Fibroblast of villous mesenchyme (primary cell): Measurements from ENCODE around the gene NUTM2E. TPM values are rescaled to one million over a fixed set of nuclear protein-coding genes. Genes with fewer than 3 reads are reported as not detected.
"Not testable (repeated sequence)": the region's sequence is repeated elsewhere in the genome, so short reads cannot be mapped to it uniquely, and the experiment has no call there.

Experiments
- DNase-seq: peaks from one replicate; pipeline ENCODE4 v3.0.0-alpha.2; 2010; ENCODE audit warnings: low read depth
- H3K4me3 ChIP-seq: 2 replicates; pipeline ENCODE4 v1.5.1; 2011; ENCODE audit warnings: low read depth, mild to moderate bottlenecking, low read length
- CTCF ChIP-seq: IDR thresholded peaks from 2 replicates; pipeline ENCODE4 v1.5.1; 2012; ENCODE audit warnings: low read depth, mild to moderate bottlenecking, low read length; ENCODE audit not compliant: insufficient read depth
- total RNA-seq: library from RNA; depleted of rRNA; stranded (reverse); fragments of >200 nt; gene quantifications from 2 replicates; pipeline ENCODE4 v1.2.3, GENCODE V29; 2012

Gene NUTM2E
- total RNA-seq = under 0.01 TPM in 1 of 2 replicates, not detected in the other

GRCh38 chr10:79826496-79827215 is at the start of gene NUTM2E:
NUTM2E (plus strand) TSS chr10:79826739; CDS start chr10:79841741, 15,002 bp downstream.
- DNase-seq = peak; percentile 73
- peak within 1 kb of the TSS; percentile 62 for H3K4me3 ChIP-seq

- H3K4me3 ChIP-seq, DNase-seq: not testable (repeated sequence)
Observed at GRCh38 chr10:79777997-79778396, 48.5 kb upstream of the NUTM2E start.

DNA sequence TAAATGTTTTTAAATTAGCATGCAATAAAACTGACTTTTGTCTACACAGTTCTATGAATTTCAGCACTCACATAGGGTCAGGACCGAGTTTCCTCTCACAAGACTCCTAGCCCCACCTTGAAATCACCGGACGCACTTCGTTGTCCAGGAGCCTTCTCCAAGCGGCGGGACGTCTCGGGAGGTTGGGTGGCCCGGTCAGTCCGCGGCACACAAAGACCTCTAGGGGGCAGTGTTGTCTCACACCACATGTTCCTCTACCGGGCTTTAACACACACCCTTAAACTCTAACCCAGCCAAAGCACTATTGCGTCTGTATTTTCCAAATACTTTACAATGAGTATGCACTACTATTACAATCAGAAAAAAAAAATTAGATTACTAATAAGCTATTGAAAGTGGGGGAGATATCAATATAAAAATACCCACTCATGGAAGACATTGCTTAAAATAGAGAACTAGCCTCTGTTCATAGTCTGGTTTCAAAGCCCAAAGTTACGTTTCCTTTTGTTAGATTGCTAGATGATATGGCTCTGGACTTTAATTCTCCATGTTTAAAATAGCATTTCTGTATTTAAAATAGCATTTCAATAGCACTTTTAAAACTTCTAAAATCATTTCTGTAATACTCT is 47.1 kb upstream of the NUTM2E start:
- H3K4me3 ChIP-seq = not testable (repeated sequence)
- TF ChIP-seq CTCF = peak; percentile 54
- peak; percentile 78 for DNase-seq

- not testable (repeated sequence) for DNase-seq, H3K4me3 ChIP-seq
Observed at GRCh38 chr10:79779992-79780391, 46.5 kb upstream of the NUTM2E start.

GRCh38 chr10:79781584-79781983 is 45.0 kb upstream of the NUTM2E start:
- DNase-seq, H3K4me3 ChIP-seq: not testable (repeated sequence)

DNA sequence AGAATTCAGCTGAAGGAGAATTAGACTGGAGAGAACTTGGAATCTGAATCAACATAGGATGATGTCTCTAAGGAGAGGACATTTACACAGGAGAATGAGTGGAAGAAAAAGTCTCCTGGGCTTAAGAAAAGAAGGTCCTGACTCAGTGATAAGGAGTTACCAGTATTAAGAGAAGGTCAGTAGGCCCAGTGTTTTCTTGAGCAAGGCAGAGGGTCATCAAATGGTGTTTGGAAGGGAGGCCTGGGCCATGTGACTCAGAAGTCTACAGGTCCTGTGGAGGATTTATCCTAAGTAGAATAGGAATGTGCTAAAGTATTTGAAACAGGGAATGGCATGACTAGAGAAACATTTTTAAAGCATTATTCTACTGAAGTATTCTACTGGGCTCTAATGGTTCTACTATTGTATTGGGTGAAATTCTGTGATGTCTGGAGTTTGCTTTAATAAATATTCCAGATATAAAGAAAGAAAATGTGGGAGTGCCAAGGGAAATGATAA is 39.0 kb upstream of the NUTM2E start:
- H3K4me3 ChIP-seq, DNase-seq: not testable (repeated sequence)

GRCh38 chr10:79789351-79789750 is 37.2 kb upstream of the NUTM2E start:
- DNase-seq, H3K4me3 ChIP-seq: not testable (repeated sequence)

DNA sequence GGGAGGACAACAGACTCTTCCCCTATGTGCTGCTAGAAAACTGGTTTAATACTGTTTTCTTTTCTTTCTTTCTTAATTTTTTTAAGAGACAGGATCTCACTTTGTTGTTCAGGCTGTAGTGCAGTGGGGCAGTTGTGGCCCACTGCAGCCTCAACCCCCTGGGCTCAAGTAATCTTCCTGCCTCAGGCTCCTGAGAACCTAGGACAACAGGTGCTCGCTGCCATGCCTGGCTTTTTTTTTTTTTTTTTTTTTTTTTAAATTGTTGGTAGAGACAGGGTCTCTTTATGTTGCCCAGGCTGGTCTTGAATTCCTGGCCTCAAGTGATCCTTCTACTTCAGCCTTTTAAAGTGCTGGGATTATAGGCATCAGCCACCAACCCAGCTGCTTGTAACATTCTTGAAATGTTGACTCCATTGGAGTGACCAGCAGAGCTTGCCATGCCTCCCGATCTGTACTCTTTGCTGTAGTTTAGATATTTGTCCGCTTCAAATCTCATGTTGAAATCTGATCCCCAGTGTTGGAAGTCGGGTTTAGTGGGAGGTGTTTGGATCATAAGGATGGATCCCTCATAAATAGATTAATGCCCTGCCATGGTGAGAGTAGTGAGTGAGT is 34.5 kb upstream of the NUTM2E start:
- not testable (repeated sequence) for DNase-seq, H3K4me3 ChIP-seq

GRCh38 chr10:79799337-79799736 is 27.2 kb upstream of the NUTM2E start:
- H3K4me3 ChIP-seq, DNase-seq: not testable (repeated sequence)

DNA sequence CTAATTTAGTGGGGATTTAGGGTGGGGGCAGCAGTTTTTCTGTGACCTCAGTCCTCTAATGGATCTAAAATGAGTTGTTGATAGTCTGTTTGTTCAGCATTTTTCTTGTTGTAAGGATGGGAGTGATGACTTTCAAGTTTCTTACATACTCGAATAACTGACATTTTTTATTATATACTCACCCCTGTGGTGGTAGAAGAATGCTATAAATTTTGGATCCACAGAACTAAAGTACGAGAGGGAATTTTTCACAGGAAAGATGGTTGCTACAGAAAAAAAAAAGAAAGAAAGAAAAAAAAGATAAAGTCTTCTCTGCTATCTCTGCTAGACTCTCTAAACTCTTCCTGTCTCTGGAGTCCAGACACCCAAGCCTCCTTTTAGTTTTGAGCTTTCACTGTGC is 20.7 kb upstream of the NUTM2E start:
- not testable (repeated sequence) for DNase-seq, H3K4me3 ChIP-seq

DNA sequence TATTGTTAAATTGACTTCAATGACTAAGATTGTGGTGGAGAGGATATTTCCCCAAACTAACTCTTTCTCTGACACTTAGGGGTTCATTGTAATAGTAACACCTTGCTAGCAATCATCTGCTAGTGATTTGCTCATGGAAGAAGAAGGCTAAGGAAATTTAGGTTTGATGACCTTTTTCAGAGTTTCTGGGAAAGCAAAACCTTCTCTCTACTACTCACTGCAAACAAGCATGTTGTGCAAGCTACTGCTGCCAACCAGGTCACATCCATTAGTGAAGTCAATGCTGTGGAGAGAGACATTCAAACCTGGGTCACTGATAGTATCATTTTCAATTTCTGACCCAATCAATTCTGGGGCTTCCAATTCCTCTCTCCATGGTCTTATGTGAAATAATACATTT is 14.6 kb upstream of the NUTM2E start:
- H3K4me3 ChIP-seq, DNase-seq: not testable (repeated sequence)

DNA sequence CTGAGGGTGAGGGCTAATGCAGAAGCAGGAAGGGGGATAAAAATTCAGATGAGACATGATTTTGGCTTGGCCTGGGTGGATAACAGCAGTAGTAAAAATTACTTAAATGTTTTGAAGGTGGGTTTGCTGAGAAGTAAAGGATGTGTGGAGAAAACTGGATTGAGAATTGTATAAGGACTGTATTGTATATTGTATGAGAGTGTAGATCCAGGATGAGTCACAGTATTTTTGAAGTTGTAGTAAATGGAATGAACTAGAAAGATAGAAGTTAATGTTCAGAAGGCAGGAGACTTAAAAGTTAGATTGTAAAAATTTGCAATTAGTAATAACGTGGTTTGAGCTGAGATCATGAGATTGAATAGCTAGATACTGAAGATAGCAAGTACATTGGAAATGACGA is 10.2 kb upstream of the NUTM2E start:
- H3K4me3 ChIP-seq, DNase-seq: not testable (repeated sequence)

GRCh38 chr10:79823387-79823786 is 3.2 kb upstream of the NUTM2E start:
- not testable (repeated sequence) for DNase-seq, H3K4me3 ChIP-seq

GRCh38 chr10:79825587-79826011 is 940 bp upstream of the NUTM2E start:
- peak overlapping the region; percentile 62 for H3K4me3 ChIP-seq
- not testable (repeated sequence) for DNase-seq

- DNase-seq = not testable (repeated sequence)
- H3K4me3 ChIP-seq = peak overlapping the region; percentile 56
Observed at GRCh38 chr10:79826131-79826495, 426 bp upstream of the NUTM2E start.

GRCh38 chr10:79833833-79834232 is 7.3 kb downstream of the NUTM2E start:
- H3K4me3 ChIP-seq, DNase-seq: not testable (repeated sequence)

- not testable (repeated sequence) for DNase-seq, H3K4me3 ChIP-seq
Observed at GRCh38 chr10:79835891-79836290, 9.4 kb downstream of the NUTM2E start.

- DNase-seq, H3K4me3 ChIP-seq: not testable (repeated sequence)
Observed at GRCh38 chr10:79836891-79837290, 10.4 kb downstream of the NUTM2E start.
